Suprapubic skin (tissue), 4 donors: ENCODE results near the gene BCL11B. TPM values are rescaled to one million over a fixed set of nuclear protein-coding genes. Genes with fewer than 3 reads are reported as not detected.
A peak's percentile ranks its signal among the peaks of the same experiment; 100 is the strongest.

ENCODE experiments used
- DNase-seq, 2 donors: peaks; one replicate each; pipeline ENCODE4 v3.0.0-alpha.2; 2019; ENCODE audit warnings: low spot score in 2 of 2
- H3K27ac ChIP-seq: fragments of 200-600 bp; sonication (generic); one replicate; pipeline ENCODE4 v1.5.1; 2019
- H3K27me3 ChIP-seq: fragments of 200-600 bp; sonication (generic); one replicate; pipeline ENCODE4 v1.5.1; 2019
- H3K36me3 ChIP-seq: fragments of 200-600 bp; sonication (generic); one replicate; pipeline ENCODE4 v1.5.1; 2019
- H3K4me1 ChIP-seq: fragments of 200-600 bp; sonication (generic); one replicate; pipeline ENCODE4 v1.5.1; 2019
- H3K4me3 ChIP-seq: fragments of 200-600 bp; sonication (generic); one replicate; pipeline ENCODE4 v1.5.1; 2019; ENCODE audit warnings: mild to moderate bottlenecking
- H3K9me3 ChIP-seq: fragments of 200-600 bp; sonication (generic); one replicate; pipeline ENCODE4 v1.5.1; 2019
- CTCF ChIP-seq, 2 donors: fragments of 200-600 bp in 1 of 2; fragments of 450-650 bp in 1 of 2; sonication (generic) in 1 of 2; IDR thresholded peaks; one replicate each; pipeline ENCODE4 v1.5.1; 2016 to 2019; ENCODE audit warnings: antibody characterized with exemption in 2 of 2, mild to moderate bottlenecking in 1 of 2, moderate library complexity in 1 of 2
- EP300 ChIP-seq: sonication (generic); formaldehyde crosslinking; IDR thresholded peaks from one replicate; pipeline ENCODE4 v1.6.1; 2017; ENCODE audit warnings: antibody characterized with exemption
- POLR2A ChIP-seq, 2 donors: fragments of 450-650 bp; IDR thresholded peaks; one replicate each; pipeline ENCODE4 v1.6.1; 2017; ENCODE audit warnings: antibody characterized with exemption in 2 of 2, mild to moderate bottlenecking in 2 of 2, moderate library complexity in 2 of 2
- POLR2AphosphoS5 ChIP-seq, 3 donors: sonication (generic); formaldehyde crosslinking; IDR thresholded peaks; one replicate each; pipeline ENCODE4 v1.6.1; 2017; ENCODE audit warnings: antibody characterized with exemption in 3 of 3
- WGBS: methylation state at CpG from one replicate; pipeline ENCODE4 v1.1.5; 2018; 5-methylcytosine and 5-hydroxymethylcytosine counted together
- total RNA-seq, 4 donors: library from RNA; depleted of rRNA; stranded (reverse); fragments of >200 nt; gene quantifications; one replicate each; pipeline ENCODE4 v1.1.0, GENCODE V29; 2016

BCL11B gene
- total RNA-seq, 4 donors from 2014 or later, result 35.9 to 53.8 (median 47.5) TPM

GRCh38 chr14:99181241-99181640 is 90.8 kb downstream of the BCL11B start:
- no peak overlapping the region for H3K27ac ChIP-seq
- no peak for TF ChIP-seq POLR2A (IDR thresholded peaks at IDR 0.05)
- no peak for TF ChIP-seq CTCF (IDR thresholded peaks at IDR 0.05)
- TF ChIP-seq POLR2AphosphoS5 (IDR thresholded peaks at IDR 0.05), result no peak
- no peaks in the 10 kb centered on the region for H3K27me3 ChIP-seq
- peaks cover 24% of the 10 kb centered on the region for H3K4me1 ChIP-seq
- no peaks in the 10 kb centered on the region for H3K36me3 ChIP-seq
- no peaks in the 10 kb centered on the region for H3K9me3 ChIP-seq
- no peak overlapping the region for H3K4me3 ChIP-seq
- 80% methylated on average over 1 of the region's 11 CpGs for WGBS
- no peak for DNase-seq

GRCh38 chr14:99179946-99180345 is 92.1 kb downstream of the BCL11B start:
- no peak for TF ChIP-seq POLR2AphosphoS5 (IDR thresholded peaks at IDR 0.05)
- no peak for TF ChIP-seq EP300
- no peak for TF ChIP-seq CTCF (IDR thresholded peaks at IDR 0.05)
- TF ChIP-seq POLR2A (IDR thresholded peaks at IDR 0.05), result no peak
- WGBS, result 85% methylated on average over 9 of the region's 9 CpGs
- peaks cover 10% of the 10 kb centered on the region for H3K36me3 ChIP-seq
- no peak overlapping the region for H3K27ac ChIP-seq
- H3K4me1 ChIP-seq, result peaks cover 24% of the 10 kb centered on the region
- no peaks in the 10 kb centered on the region for H3K27me3 ChIP-seq
- no peaks in the 10 kb centered on the region for H3K9me3 ChIP-seq
- no peak for DNase-seq
- H3K4me3 ChIP-seq, result no peak overlapping the region

- Histone ChIP-seq H3K4me3 (no peak overlapping the region), H3K36me3 (peaks cover 11% of the 10 kb centered on the region), H3K27ac (no peak overlapping the region), H3K4me1 (peaks cover 24% of the 10 kb centered on the region), H3K27me3 (no peaks in the 10 kb centered on the region), H3K9me3 (no peaks in the 10 kb centered on the region)
- TF ChIP-seq POLR2A (IDR thresholded peaks at IDR 0.05) (no peak), CTCF (IDR thresholded peaks at IDR 0.05) (no peak), POLR2AphosphoS5 (IDR thresholded peaks at IDR 0.05) (no peak), EP300 (no peak)
- DNase-seq, result peak in 1 of 2 donors; percentile 40
- WGBS, result 87% methylated on average over 9 of the region's 9 CpGs
Measured at GRCh38 chr14:99179506-99179905, 92.5 kb downstream of the BCL11B start.

- Histone ChIP-seq H3K27ac (peak overlapping the region; percentile 73), H3K4me3 (no peak overlapping the region), H3K27me3 (no peaks in the 10 kb centered on the region), H3K4me1 (peaks cover 24% of the 10 kb centered on the region), H3K9me3 (no peaks in the 10 kb centered on the region), H3K36me3 (peaks cover 20% of the 10 kb centered on the region)
- 36% methylated on average over 17 of the region's 18 CpGs for WGBS
- TF ChIP-seq POLR2AphosphoS5 (IDR thresholded peaks at IDR 0.05) (no peak), POLR2A (IDR thresholded peaks at IDR 0.05) (no peak), EP300 (no peak), CTCF (IDR thresholded peaks at IDR 0.05) (no peak)
- DNase-seq, result peak; percentile 68 to 72
Measured at GRCh38 chr14:99177886-99178835, 93.8 kb downstream of the BCL11B start.

GRCh38 chr14:99177046-99177655 is 94.8 kb downstream of the BCL11B start:
- Histone ChIP-seq H3K27me3 (no peaks in the 10 kb centered on the region), H3K27ac (no peak overlapping the region), H3K36me3 (peaks cover 20% of the 10 kb centered on the region), H3K4me1 (peaks cover 24% of the 10 kb centered on the region), H3K4me3 (no peak overlapping the region), H3K9me3 (no peaks in the 10 kb centered on the region)
- 58% methylated on average over 16 of the region's 16 CpGs for WGBS
- no peak for TF ChIP-seq EP300
- TF ChIP-seq POLR2AphosphoS5 (IDR thresholded peaks at IDR 0.05), result no peak
- TF ChIP-seq POLR2A (IDR thresholded peaks at IDR 0.05), result no peak
- no peak for TF ChIP-seq CTCF (IDR thresholded peaks at IDR 0.05)
- peak; percentile 49 to 65 for DNase-seq
